ENCODE data around the gene COA6. TPM values are rescaled to one million over a fixed set of nuclear protein-coding genes. Genes with fewer than 3 reads are reported as not detected.

COA6 gene
- polyA plus RNA-seq, 2 of the 4 experiments (the other 2 are of a cell fraction), result 102 to 133 TPM

- Histone ChIP-seq H3K4me2 (no peak overlapping the region), H3K4me3 (no peak overlapping the region), H3K9me3 (no peaks in the 10 kb centered on the region), H3K4me1 (no peaks in the 10 kb centered on the region), H3K27ac (no peak overlapping the region)
- no peak for TF ChIP-seq HOXB5 (CRISPR knock-in tag; IDR thresholded peaks at IDR 0.05)
- no peak for TF ChIP-seq ZNF302 (CRISPR knock-in tag; IDR thresholded peaks at IDR 0.05)
- no peak for TF ChIP-seq POLR2A (IDR thresholded peaks at IDR 0.05; ENCODE audit: low read length)
- no peak for DNase-seq (ENCODE audit: low read depth in 1 of 2, low spot score in 1 of 2)
- 96% methylated on average over 9 of the region's 9 CpGs for WGBS (ENCODE audit: missing lambda C conversion rate)
- no peak for ATAC-seq
- no peak for FAIRE-seq
- ChIA-PET POLR2A (no interaction called here), CTCF (no interaction called here)
Observed at GRCh38 chr1:234413485-234413884, 40.2 kb downstream of the COA6 start.

- no peak for ATAC-seq
- H3K4me1 ChIP-seq, result no peaks in the 10 kb centered on the region
- H3K27ac ChIP-seq, result no peak overlapping the region
- no peak for FAIRE-seq
- ChIA-PET CTCF (no interaction called here), POLR2A (no interaction called here)
- no peak overlapping the region for H3K4me3 ChIP-seq
- 81% methylated on average over 4 of the region's 4 CpGs for WGBS (ENCODE audit: missing lambda C conversion rate)
- no peak for DNase-seq (ENCODE audit: low read depth in 1 of 2, low spot score in 1 of 2)
- H3K4me2 ChIP-seq, result no peak overlapping the region
- TF ChIP-seq RCOR1 (IDR thresholded peaks at IDR 0.05; ENCODE audit: low read depth, low read length) (no peak), MAX (IDR thresholded peaks at IDR 0.05) (no peak), SREBF2 (IDR thresholded peaks at IDR 0.05) (no peak), KDM1A (IDR thresholded peaks at IDR 0.05; ENCODE audit: low read depth) (no peak), RAD21 (conservative IDR thresholded peaks at IDR 0.05 in 1 of 2, IDR thresholded peaks at IDR 0.05 in 1 of 2) (no peak), TFCP2L1 (CRISPR knock-in tag; IDR thresholded peaks at IDR 0.05) (no peak), RARB (CRISPR knock-in tag; IDR thresholded peaks at IDR 0.05) (no peak), HEYL (CRISPR knock-in tag; IDR thresholded peaks at IDR 0.05) (no peak), RFX5 (IDR thresholded peaks at IDR 0.05) (no peak), PHF8 (IDR thresholded peaks at IDR 0.05; ENCODE audit: borderline replicate concordance, low read depth) (no peak), JUN (IDR thresholded peaks at IDR 0.05) (no peak), EHF (CRISPR knock-in tag; IDR thresholded peaks at IDR 0.05) (no peak), CHD2 (IDR thresholded peaks at IDR 0.05; ENCODE audit: low read length, partially characterized antibody) (no peak), HMGXB4 (CRISPR knock-in tag; IDR thresholded peaks at IDR 0.05; ENCODE audit: borderline replicate concordance) (no peak)
- H3K9me3 ChIP-seq, result no peaks in the 10 kb centered on the region
Observed at GRCh38 chr1:234413990-234414389, 40.7 kb downstream of the COA6 start.

- Histone ChIP-seq H3K4me1 (no peaks in the 10 kb centered on the region), H3K4me2 (no peak overlapping the region), H3K27ac (no peak overlapping the region), H3K4me3 (no peak overlapping the region), H3K9me3 (no peaks in the 10 kb centered on the region)
- FAIRE-seq (no peak), DNase-seq (ENCODE audit: low read depth in 1 of 2, low spot score in 1 of 2) (no peak), ATAC-seq (no peak)
- POLR2A ChIA-PET, result no interaction called here
- WGBS (ENCODE audit: missing lambda C conversion rate), result 91% methylated on average over 8 of the region's 8 CpGs
- CTCF ChIA-PET, result no interaction called here
- TF ChIP-seq CBX8 (IDR thresholded peaks at IDR 0.05) (no peak), JUNB (IDR thresholded peaks at IDR 0.05) (no peak)
Observed at GRCh38 chr1:234427950-234428646, 54.8 kb downstream of the COA6 start.

- Histone ChIP-seq H3K27ac (no peak overlapping the region), H3K4me3 (no peak overlapping the region), H3K4me1 (peaks cover 9% of the 10 kb centered on the region; the same call in 2 of the 3 replicates), H3K9me3 (no peaks in the 10 kb centered on the region), H3K4me2 (no peak overlapping the region)
- ChIA-PET POLR2A (no interaction called here), CTCF (interaction anchor here (1.4 kb wide), 1 partner anchor 10 kb away, joined by 4 read pairs; no protein-coding TSS in a partner anchor)
- DNase-seq (ENCODE audit: low read depth in 1 of 2, low spot score in 1 of 2), result no peak
- no peak for FAIRE-seq
- 93% methylated on average over 5 of the region's 5 CpGs for WGBS (ENCODE audit: missing lambda C conversion rate)
- TF ChIP-seq JUN (IDR thresholded peaks at IDR 0.05) (no peak), PHF8 (IDR thresholded peaks at IDR 0.05; ENCODE audit: borderline replicate concordance, low read depth) (no peak), HOXA7 (CRISPR knock-in tag; IDR thresholded peaks at IDR 0.05) (no peak), CHD2 (IDR thresholded peaks at IDR 0.05; ENCODE audit: low read length, partially characterized antibody) (no peak), JUNB (IDR thresholded peaks at IDR 0.05) (no peak), POLR2AphosphoS2 (conservative IDR thresholded peaks at IDR 0.05; ENCODE audit: low read length) (no peak), ZFP36 (IDR thresholded peaks at IDR 0.05; ENCODE audit: borderline replicate concordance, partially characterized antibody) (no peak), NFE2L2 (conservative IDR thresholded peaks at IDR 0.05; ENCODE audit: low read length) (no peak)
- ATAC-seq, result no peak
Observed at GRCh38 chr1:234429434-234429806, 56.2 kb downstream of the COA6 start.
